Measurements from ENCODE around the gene DEF6.

DNA sequence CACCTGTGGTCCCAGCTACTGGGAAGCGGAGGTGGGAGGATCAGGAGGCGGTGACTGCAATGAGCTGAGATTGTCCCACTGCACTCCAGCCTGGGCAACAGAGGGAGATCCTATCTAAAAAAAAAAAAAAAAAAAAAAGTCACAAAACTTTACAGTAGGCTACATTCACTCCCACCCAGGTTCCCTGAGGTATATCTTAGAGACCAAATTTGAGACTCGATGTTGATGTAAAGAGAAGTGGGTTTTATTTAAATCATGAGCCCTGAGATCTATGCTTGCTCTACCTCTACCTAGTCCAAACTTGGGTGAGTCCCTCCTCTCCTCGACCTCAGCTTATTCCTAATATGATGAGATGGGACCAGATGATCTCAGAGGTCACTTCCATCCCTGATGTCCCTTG is 8.8 kb upstream of the DEF6 start:
- TF ChIP-seq POLR2AphosphoS5 (IDR thresholded peaks at IDR 0.05): no peak
- TF ChIP-seq POLR2A (IDR thresholded peaks at IDR 0.05): no peak
- TF ChIP-seq, protein P1, sequence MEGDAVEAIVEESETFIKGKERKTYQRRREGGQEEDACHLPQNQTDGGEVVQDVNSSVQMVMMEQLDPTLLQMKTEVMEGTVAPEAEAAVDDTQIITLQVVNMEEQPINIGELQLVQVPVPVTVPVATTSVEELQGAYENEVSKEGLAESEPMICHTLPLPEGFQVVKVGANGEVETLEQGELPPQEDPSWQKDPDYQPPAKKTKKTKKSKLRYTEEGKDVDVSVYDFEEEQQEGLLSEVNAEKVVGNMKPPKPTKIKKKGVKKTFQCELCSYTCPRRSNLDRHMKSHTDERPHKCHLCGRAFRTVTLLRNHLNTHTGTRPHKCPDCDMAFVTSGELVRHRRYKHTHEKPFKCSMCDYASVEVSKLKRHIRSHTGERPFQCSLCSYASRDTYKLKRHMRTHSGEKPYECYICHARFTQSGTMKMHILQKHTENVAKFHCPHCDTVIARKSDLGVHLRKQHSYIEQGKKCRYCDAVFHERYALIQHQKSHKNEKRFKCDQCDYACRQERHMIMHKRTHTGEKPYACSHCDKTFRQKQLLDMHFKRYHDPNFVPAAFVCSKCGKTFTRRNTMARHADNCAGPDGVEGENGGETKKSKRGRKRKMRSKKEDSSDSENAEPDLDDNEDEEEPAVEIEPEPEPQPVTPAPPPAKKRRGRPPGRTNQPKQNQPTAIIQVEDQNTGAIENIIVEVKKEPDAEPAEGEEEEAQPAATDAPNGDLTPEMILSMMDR (IDR thresholded peaks at IDR 0.05): no peak
